ENCODE data around the gene ENPEP.

DNA sequence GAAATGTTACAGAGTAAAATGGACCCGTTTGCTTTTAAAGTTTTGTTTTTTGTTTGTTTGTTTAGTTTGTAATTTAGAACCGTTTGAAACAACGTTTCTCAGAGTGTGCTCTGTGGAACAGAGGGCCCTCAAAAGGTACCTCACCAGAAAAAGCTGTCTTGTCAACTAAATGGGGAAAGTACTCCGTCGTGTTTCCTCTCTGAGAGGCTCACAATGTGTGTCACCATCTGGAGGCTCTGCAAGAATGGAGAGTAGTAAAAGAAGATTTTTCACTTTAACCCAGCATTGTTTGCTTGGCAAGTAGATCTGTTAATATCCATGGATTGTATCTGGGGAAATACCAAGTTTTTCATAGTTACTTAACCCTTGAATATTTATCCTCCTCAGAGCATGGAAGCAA is 1.5 kb upstream of the ENPEP start:
- TF ChIP-seq, protein P1, sequence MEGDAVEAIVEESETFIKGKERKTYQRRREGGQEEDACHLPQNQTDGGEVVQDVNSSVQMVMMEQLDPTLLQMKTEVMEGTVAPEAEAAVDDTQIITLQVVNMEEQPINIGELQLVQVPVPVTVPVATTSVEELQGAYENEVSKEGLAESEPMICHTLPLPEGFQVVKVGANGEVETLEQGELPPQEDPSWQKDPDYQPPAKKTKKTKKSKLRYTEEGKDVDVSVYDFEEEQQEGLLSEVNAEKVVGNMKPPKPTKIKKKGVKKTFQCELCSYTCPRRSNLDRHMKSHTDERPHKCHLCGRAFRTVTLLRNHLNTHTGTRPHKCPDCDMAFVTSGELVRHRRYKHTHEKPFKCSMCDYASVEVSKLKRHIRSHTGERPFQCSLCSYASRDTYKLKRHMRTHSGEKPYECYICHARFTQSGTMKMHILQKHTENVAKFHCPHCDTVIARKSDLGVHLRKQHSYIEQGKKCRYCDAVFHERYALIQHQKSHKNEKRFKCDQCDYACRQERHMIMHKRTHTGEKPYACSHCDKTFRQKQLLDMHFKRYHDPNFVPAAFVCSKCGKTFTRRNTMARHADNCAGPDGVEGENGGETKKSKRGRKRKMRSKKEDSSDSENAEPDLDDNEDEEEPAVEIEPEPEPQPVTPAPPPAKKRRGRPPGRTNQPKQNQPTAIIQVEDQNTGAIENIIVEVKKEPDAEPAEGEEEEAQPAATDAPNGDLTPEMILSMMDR (conservative IDR thresholded peaks at IDR 0.05; ENCODE audit: low read depth, low read length), result no peak
- no peak for TF ChIP-seq EZH2 (IDR thresholded peaks at IDR 0.05; ENCODE audit: borderline replicate concordance, low read depth, low read length, poor library complexity, severe bottlenecking)
